GM18508 (cell line): Measurements from ENCODE around the gene TRAM2.

Experiments
- ATAC-seq: cut with Tn5 transposase; IDR thresholded peaks from one replicate; pipeline ENCODE4 v1.9.1; 2021; ENCODE audit warnings: moderate number of reproducible peaks; ENCODE audit not compliant: insufficient read depth, unreplicated experiment

Gene TRAM2

DNA sequence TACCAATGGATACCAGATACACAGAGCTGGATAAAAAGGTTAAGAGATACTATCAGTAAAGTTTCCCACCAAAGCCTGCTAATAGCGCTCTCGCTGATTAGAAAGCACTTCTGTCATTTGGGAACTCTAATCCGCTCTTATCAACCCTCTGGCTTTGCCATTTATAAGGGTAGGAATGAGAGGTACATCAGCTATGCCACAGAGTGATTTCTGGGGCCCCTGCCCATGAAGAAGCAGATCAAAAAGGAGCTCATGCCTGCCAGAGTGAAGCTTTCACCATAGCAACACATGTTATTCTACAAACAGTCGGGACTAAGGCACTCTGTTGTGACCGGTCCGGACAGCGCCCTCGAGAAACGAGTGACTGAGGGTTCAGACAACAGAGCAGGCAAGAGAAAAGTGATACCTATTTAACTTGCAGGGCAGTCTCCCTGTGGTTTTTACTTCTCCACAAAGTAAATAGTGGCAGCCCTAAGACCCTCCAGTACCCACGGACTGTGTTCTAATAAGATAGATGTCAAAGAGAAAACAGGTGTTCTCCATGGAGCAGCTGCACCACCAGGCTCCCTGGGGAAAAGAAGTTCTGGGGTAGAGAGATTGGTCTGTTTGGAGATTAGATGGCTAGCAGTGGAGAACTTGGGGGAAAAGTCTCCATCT is 5.6 kb downstream of the TRAM2 start:
- ATAC-seq, result no peak

DNA sequence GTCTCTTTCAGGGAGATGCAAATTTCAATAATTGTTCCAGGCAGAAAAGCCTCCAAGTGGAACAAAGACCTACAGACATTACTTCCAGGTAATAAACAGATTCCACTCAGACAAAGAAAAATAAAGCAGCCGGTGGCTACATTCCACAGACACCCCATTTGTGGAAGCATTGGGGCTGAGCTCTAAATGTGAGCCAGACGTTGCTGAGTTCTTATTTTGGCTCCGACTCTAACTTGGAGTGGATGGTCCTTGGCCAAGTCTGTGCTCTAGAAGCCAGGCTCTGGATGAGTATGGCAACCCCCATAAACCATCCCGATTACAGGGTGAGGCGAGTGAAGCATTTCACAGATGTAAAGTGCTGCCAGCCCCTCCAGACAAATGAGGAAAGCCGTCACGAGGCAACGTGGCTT is 6.6 kb downstream of the TRAM2 start:
- ATAC-seq, result no peak

DNA sequence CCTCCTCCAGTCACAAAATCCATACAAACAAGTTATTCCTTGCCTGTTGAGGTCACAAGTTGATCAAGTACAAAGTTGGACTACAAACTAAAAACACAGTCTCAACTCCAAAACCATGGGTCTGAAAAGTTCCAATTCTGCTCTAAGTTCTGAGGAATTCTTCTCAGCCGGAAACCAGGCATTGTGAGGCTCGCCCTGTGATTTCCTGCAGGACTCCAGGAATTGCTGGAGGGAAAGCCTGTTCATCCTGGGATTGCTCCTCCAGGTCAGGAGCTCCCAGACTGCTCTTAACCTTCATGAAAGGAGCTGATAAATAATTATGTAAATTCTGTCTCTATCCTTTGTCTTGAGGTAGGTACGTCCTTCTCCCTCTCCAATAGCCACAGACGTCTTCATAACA is 8.5 kb downstream of the TRAM2 start:
- no peak for ATAC-seq

DNA sequence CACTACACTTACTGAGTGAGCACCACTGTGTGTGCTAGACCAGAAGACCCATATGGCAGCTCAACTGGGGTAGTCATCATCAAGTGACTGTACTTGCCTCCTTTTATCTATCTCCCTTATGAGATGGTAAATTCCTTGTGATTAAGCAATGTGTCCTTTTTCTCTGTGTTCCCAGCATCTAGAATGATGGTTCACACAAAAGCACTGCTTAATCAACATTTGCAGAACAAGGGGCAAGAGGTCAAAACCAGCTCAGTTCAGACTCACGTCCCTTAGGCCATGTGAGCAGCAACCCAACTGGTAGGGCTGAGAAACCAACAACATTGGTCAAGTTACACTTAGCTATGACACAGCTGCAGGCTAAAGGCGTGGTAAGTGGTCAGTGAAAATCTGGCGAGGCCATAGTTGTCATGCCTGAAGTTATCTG is 10.0 kb downstream of the TRAM2 start:
- no peak for ATAC-seq

DNA sequence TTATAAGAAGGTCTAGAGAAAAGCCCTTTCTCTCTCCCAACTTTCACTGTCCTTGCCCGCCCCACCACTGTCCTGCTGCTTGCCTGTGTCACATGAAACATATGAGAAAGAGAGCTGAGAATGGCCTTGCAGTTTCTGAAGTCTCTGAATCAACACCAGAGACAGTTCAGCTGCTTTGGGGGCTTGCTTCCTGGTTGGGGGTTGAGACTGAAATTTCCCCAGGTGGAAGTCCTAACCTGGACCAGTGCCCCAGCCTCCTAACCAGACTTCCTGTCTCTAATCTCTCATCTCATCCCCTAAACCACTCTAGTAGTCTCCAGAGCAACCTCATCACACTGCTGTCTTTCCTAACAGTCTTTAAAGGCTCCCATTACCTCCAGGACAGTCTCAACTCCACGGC is 10.7 kb downstream of the TRAM2 start:
- ATAC-seq, result peak; percentile 46

DNA sequence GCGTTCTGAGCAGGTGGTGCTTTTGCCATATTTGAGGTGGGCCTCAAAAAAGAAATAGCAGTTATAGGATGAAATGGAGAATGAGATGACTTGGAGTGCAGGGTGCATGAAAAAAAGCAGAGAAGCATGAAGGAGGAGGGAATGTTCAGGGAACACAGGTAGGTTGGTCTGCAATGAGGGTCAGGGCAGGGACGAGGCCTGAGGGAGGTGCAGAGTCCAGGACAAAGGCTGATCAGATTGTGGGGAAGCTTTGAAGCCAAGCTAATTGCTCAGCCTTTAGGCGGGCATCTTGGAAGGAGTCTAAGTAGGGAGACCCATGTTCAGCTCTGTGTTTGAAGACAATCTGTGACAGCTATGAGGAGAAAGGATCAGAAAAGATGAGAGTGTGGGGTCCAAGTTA is 12.0 kb downstream of the TRAM2 start:
- no peak for ATAC-seq

DNA sequence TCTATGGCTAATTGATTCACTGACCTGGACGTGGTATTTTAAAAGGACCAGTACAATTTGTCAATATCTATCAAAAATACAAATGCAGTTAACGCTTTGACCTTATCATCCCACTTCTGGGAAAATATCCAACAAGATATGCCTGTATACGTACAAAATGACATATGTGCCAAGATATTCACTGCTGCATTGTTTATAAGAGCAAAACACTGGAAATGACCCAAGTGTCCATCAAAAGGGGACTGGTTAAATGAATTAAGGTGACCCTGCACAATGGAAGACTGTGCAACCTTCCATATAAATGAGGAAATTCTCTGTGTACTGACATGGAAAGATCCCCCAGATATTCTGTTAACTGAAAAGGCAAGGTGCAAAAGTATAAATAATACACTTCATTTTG is 13.9 kb downstream of the TRAM2 start:
- no peak for ATAC-seq

DNA sequence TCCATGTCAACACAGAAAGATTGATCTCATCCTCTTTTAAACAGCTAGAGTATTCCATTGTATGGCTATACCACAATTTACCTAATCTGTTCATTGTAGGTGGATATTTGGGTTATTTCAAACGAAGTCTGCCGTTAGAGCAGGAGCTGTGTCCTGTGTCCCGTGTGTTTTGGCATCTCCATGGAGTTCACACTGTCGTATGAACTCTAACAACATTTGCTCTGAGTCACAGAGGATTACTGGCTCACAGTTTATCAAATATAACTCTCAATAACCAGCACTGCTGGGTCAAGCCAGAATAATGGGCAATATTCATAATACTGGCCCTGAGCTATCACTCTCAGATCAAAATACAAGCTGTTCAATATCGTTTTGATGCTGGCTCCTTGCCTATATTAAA is 16.4 kb downstream of the TRAM2 start:
- no peak for ATAC-seq

DNA sequence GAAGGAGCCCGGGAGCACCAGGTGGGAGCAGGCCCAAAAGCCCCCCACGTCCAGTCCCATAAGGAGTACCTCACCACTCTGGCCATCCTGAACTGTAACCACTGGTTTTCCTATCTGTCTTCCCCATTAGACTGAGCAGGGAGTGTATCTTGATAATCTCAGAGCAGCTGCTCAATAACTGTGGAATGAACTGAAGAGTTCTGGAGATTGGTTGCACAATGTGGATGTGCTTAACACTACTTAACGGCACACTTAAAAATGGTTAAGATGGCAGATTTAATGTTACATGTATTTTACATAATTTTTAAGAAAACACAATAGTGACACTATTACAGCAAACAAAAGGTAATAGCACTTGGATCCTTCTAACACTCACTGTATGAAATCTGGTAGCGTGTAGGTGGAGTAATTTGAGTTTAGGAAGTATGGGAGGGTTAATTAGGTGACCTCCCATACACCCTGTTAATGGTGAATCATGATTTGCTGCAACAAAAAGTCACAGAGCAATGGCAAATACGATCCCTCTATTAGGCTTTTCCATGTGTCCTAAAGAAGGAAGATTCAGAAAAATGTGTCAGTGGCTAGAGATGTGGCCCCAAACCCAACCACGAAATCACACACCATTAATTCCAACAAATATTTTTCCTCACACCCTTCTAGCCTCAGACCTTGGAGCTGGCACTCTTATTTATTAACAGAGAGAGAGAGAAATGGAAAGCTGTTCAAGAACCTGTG is 18.4 kb downstream of the TRAM2 start:
- ATAC-seq, result no peak

DNA sequence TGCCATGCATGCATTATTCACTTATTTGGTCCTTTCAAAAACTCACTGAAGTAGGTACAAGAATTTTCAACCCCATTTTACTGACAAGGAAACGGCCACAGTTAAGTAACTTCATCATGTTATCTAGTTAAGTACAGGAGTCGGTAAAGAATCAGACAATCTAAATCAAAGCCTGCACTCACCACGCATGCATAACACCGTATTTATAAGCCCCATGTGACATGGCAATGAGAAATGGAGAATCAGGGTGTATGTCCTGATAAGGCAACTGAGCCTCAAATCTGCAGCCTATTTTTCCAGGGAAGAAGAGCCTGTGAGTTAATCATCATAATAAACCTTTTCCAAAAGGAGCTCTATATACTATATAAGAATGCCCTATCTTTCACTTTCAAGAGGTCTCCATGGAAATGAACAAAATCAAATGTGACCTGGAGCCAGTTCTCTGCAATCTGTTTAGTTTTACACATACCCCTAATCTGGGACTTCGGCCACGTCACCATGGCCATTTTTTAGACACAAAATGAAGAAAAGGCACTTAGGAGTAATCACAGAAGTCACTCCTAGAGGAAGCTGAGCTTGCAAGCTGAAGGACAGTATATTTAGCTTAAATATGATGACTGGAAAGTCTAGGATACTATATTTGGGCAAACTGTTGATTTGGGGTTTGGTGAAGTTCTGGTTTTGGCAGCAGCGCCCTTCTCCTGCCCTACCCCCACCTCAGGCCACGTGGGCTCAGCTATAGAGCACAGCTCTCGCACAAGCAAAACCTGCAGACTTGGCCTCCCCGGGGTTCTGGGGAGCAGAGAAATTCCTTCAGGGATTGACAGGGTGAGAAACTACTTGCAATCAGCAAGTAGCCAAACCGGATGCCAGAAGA is 19.2 kb downstream of the TRAM2 start:
- no peak for ATAC-seq

DNA sequence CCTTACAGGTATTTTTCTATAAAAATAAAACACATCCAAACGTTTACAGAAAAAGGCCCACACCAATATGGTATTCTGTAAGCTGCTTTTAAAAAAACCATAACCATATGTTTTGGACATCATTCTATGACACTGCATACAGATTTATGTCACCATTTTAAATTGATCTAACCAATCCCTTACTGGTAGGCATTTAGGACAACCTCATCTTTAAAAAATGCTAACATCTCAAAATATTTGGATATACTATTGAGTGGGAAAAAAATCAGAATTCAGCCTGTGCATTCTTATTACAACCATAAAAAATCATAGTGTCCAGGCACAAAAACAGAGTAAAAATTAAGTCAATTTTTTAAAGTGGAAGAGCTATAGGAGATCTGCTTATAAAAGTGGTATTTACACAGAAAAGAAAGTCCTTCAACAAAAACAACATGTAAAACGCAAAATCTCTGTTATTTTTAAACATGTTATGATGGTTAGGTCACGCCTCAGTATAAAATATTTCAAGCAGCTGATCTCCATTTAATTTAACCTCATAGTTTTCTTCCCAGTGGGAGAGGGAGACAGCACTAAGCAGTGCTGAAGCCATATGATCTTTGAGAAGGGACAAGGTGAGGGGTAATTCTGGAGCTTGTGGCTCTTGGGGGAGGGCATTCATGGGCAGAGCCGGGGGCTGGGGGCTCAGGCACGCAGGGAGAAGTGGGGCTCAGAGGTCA is 21.2 kb downstream of the TRAM2 start:
- no peak for ATAC-seq

DNA sequence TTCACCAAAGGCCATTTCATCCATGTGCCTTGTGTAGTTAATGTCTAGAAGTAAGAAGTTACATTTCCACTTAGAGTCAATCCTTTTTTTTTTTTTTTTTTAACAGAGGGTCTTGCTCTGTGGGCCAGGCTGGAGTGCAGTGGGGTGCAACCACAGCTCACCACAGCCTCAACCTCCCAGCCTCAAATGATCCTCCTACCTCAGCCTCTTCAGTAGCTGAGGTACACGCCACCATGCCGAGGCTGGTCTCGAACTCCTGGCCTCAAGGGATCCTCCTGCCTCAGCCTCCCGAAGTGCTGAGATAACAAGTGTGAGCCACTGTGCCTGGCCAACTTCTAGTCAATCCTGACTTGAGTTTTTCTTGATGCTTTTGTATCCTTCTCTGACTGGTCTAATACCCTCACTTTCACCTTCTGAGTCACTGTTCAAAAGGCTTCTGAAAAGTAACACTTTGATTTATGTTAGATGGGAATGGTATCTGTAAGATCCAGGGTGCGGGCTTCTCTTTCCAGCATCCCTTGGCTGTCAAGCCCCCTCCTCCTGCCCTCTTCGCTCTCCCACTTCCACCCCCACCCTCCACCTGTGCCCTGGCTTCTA is 22.1 kb downstream of the TRAM2 start:
- no peak for ATAC-seq

DNA sequence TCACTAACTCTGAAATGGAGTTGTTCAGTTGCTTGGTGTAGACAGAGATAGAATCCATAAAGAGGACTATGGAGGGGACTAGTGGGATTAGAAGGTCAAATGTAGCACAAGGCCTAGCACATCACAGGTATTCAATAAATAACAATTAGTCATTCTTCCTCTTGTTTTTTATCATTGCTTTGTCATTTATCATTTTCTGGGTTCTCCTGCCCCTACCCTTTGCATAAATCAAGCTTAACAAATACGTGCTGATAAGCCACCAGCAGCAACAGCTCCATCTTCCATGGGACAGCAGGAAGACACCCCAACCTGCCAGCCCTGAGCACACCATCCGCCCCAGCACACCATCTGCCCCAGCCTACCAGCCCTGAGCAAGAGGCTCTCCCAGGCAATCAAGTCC is 23.1 kb downstream of the TRAM2 start:
- ATAC-seq, result no peak

DNA sequence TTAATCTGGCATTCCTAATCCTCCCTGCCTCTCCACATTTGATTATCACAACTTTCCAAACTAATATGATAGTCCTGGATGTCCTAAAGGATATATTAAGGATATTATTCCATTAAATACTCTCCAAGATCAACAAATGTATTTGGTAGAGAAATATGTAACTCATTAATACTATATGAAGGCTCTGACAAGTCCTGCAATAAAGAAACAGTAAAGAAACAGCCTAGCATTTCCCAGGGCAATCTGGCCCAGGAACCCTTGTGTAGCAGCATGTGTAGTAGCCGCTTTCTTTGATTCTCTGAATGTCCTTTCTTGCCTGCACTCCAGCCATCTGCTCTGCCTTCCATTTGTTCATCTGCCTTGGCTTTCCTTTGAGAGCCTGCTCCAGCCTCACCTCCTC is 23.7 kb downstream of the TRAM2 start:
- ATAC-seq, result no peak

DNA sequence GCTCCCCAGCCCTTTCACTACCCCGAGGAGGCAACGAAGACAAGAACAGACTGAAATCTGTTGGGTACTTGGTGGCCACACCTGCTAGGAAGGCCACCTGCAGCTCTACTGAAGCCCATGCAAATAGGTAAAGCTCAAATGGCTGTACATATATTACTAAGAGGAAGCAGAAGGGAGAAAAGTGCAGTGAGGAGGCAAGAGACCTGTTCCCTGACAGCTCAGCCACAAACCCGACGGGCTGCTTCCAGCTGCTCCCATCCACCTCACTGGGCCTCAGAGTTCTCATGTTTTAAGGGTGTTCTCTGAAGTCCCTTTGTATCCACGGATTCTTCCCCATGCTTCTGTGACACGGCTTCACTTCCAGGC is 24.6 kb downstream of the TRAM2 start:
- ATAC-seq, result peak; percentile 88

DNA sequence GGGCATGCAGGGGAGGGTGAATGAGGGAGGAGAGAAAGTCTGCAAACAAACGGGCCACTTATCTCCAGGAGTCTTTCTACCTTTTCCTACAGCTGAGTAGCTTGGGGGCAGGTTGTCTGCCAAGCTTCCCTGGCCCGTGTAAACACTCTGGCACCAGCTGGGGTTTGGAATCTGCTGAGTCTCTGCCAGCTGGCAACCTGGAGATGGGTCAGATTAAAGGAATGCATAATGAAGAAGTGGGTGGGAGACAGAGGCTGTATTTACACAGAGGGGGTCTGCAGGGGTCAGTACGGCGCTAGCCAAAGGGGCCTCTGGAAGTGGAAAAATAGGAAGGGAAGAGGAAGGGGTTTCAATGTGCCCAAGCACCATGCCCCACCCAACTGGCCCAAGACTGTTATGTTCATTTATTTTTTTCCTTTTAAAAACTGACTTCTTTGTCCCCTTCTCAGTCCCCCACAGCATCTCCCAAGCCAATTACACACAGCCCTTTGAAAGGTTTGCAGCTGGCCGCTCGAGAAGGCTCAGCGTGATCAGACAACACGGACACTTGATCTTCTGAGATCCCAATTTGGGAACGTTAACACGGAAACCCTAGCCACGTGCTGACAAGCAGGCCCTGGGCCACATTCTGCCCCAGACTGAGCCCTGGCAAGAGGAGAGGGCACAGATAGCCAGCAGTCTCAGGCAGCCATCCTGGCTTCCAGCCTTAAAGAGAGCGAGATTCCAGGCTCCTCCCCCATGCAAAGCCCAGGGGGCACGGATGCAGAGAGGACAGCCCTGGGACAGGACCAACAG is 25.2 kb downstream of the TRAM2 start:
- no peak for ATAC-seq

DNA sequence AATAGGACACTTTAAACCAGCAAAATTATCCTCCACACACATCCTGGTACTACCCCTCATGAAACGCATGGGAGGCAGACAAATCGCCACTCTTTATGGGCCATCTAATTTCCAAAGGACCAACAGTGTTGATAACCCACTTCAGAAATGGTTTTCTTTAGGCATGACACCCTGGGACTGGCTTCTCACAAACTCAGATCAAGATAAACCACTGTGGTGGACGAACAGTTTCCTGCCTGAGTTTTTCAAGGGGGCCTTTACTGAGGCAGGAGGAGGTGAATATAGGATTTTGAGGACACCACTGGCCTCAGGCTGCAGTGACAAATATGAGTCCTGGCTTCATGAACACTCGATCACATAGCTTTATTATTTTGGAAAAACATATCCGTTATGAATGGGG is 26.0 kb downstream of the TRAM2 start:
- no peak for ATAC-seq

DNA sequence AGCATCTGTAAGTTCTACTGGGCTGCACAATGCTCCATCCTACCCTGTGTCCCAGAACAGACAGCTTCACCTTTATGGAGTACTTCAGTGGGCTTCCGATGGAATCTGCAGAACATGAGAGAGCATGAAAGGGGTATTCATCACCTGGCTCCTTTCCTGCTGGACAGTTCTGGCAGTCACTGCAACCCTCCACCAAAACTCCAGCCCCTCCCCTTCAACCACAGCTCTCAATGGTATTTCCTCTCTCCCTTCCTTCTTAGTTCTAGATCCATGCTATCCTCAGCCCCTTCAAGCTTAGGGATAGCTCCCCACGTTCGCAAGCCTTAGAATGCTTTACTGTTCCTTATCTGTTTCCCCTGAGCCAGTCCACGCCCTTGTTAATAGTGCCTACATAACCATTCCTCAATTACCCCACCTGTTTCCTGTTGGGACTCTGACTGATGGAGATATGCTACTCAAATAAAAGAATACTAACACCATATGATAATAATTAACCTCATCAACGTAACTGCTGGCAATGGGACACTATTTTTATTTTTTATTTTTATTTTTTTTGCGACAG is 26.8 kb downstream of the TRAM2 start:
- no peak for ATAC-seq

DNA sequence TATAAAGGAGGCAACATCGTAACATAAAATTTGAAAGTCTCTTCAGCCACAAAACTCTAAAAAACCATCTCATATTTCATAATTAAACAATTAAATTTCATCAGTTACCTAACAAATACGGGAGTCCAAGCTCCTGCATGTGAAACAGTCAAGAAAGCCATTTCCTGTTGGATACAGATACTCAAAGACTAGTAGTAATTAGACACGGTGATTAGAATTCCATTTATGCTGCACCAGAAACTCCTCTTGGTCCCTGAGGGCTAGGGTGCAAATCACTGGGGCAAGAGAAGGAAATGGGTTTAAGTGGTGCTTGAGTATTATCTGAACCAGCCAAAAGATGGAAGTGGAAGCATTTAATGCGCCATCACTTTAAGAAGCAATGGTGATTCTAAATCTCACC is 27.4 kb downstream of the TRAM2 start:
- ATAC-seq, result no peak
